Renal cortical epithelial cell (primary cell): ENCODE data around the gene GNB2. TPM values are rescaled to one million over a fixed set of nuclear protein-coding genes. Genes with fewer than 3 reads are reported as not detected.
"Not testable (repeated sequence)": the region's sequence is repeated elsewhere in the genome, so short reads cannot be mapped to it uniquely, and the experiment has no call there.

Source experiments
- DNase-seq: peaks from one replicate; pipeline ENCODE4 v3.0.0-alpha.2; 2011; ENCODE audit warnings: low read depth
- total RNA-seq: library from RNA; depleted of rRNA; stranded (reverse); fragments of >200 nt; gene quantifications from 2 replicates; pipeline ENCODE4 v1.2.3, GENCODE V29; 2014

Gene GNB2
- total RNA-seq, 1 donor from 2014 or later: 162 TPM

GRCh38 chr7:100662194-100662776 is 11.3 kb upstream of the GNB2 start:
- DNase-seq: peak; percentile 15

GRCh38 chr7:100665168-100665726 is 8.3 kb upstream of the GNB2 start:
- no peak for DNase-seq

GRCh38 chr7:100667331-100668068 is 6.0 kb upstream of the GNB2 start:
- DNase-seq: no peak

- no peak for DNase-seq
These were observed 5.5 kb upstream of the GNB2 start for GRCh38 chr7:100668069-100668449.

- DNase-seq: not testable (repeated sequence)
These were observed 4.4 kb upstream of the GNB2 start for GRCh38 chr7:100669106-100669505.

GRCh38 chr7:100670074-100670473 is 3.5 kb upstream of the GNB2 start:
- no peak for DNase-seq

GRCh38 chr7:100671353-100672327 is 1.9 kb upstream of the GNB2 start:
- no peak for DNase-seq

- no peak for DNase-seq
These were observed 436 bp downstream of the GNB2 start for GRCh38 chr7:100673942-100674410.

- DNase-seq: no peak
These were observed 1.0 kb downstream of the GNB2 start for GRCh38 chr7:100674411-100675104.

- no peak for DNase-seq
These were observed 1.5 kb downstream of the GNB2 start for GRCh38 chr7:100675105-100675451.

- peak; percentile 47 for DNase-seq
These were observed 2.2 kb downstream of the GNB2 start for GRCh38 chr7:100675581-100676350.

- no peak for DNase-seq
These were observed 3.2 kb downstream of the GNB2 start for GRCh38 chr7:100676501-100677306.

- no peak for DNase-seq
These were observed 4.0 kb downstream of the GNB2 start for GRCh38 chr7:100677308-100678267.

GRCh38 chr7:100678291-100678984 is 4.9 kb downstream of the GNB2 start:
- no peak for DNase-seq

GRCh38 chr7:100679129-100679926 is 5.8 kb downstream of the GNB2 start:
- DNase-seq: no peak

- DNase-seq: no peak
These were observed 6.5 kb downstream of the GNB2 start for GRCh38 chr7:100679927-100680575.
